Measurements from ENCODE around the gene TNS3.
"Not testable (repeated sequence)": the region's sequence is repeated elsewhere in the genome, so short reads cannot be mapped to it uniquely, and the experiment has no call there.

Gene TNS3

DNA sequence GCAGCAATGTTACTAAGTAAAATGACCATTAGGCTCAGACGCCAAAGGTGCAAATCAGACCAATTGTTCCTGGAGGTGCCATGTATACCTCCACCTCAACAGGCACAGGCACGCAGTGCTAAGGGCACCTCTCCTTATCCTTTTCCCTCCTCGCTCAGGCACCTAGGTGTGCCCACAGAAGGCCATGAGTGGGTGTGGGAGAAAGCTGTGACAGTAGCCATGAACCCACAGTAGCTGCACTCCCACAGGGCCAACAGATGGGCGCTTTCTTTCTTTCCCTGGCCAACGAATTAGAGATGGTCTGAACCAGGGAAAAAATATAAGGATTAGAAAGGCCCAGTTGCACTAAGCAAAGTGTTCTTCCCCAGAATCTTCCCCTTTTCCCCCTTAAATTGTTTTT, 15.5 kb upstream of the TNS3 start:
- ATAC-seq (replicated peaks; ENCODE audit: extremely low read depth, poor library complexity, severe bottlenecking) (no peak), DNase-seq (ENCODE audit: low spot score in 2 of 2) (no peak)
- Mint-ChIP-seq H3K9me3 (peaks cover 13% of the 10 kb centered on the region), H3K27ac (ENCODE audit: low read depth) (no peak overlapping the region), H3K4me3 (no peak overlapping the region), H3K4me1 (no peaks in the 10 kb centered on the region), H3K27me3 (peaks cover 6% of the 10 kb centered on the region), H3K36me3 (ENCODE audit: insufficient read depth) (no peaks in the 10 kb centered on the region)

DNA sequence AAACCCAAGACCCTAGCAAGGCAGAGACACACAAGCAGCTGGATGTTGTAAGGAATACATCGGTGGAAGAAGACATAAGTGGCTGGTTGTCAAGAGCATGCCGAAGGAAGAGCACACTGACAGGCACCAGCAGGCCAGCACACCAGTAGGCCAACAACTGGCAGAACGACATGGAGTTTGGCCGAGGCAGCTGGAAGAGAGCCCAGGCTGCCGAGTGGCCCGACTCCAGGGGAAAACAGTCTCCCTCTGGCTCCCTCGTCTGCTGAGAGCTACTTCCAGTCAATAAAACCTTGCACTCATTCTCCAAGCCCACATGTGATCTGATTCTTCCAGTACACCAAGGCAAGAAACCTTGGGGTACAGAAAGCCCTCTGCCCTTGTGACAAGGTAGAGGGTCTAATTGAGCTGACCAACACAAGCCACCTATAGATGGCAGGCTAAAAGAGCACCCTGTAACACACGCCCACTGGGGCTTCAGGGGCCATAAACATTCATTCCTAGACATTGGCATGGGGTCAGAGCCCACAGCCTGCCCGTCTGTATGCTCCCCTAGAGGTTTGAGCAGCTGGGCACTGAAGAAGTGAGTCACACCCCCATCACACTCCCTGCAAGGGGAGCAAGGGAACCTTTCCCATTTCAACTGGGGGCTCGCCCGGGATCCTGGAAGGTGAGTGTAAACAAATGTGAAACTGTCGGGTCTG, 14.7 kb upstream of the TNS3 start:
- Mint-ChIP-seq H3K27me3 (peaks cover 6% of the 10 kb centered on the region), H3K9me3 (peaks cover 13% of the 10 kb centered on the region), H3K4me1 (no peaks in the 10 kb centered on the region), H3K36me3 (ENCODE audit: insufficient read depth) (no peaks in the 10 kb centered on the region), H3K27ac (ENCODE audit: low read depth) (no peak overlapping the region), H3K4me3 (no peak overlapping the region)
- no peak for ATAC-seq (replicated peaks; ENCODE audit: extremely low read depth, poor library complexity, severe bottlenecking)
- DNase-seq (ENCODE audit: low spot score in 2 of 2): no peak

DNA sequence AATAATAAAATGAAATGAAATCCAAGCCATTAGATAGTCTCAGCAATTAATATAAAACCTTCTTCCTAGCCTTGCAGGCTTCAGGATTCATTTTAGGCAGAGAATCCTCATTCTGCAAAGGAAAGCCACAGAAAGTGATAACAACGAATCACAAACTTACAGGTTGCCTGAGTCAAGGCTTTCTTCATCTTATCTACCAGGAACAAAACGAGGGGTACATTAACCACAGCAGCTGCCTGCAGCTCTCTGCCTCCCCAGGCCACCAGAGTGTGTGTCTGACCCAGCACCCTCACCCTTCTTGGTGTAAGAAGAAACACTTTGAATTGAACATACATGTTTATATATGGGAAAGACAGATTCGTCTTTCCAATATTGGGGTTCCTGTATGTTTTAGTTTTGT, 12.5 kb upstream of the TNS3 start:
- ATAC-seq (replicated peaks; ENCODE audit: extremely low read depth, poor library complexity, severe bottlenecking) (no peak), DNase-seq (ENCODE audit: low spot score in 2 of 2) (no peak)
- Mint-ChIP-seq H3K27me3 (no peaks in the 10 kb centered on the region), H3K9me3 (peaks cover 13% of the 10 kb centered on the region), H3K36me3 (ENCODE audit: insufficient read depth) (no peaks in the 10 kb centered on the region), H3K27ac (ENCODE audit: low read depth) (no peak overlapping the region), H3K4me3 (no peak overlapping the region), H3K4me1 (no peaks in the 10 kb centered on the region)

DNA sequence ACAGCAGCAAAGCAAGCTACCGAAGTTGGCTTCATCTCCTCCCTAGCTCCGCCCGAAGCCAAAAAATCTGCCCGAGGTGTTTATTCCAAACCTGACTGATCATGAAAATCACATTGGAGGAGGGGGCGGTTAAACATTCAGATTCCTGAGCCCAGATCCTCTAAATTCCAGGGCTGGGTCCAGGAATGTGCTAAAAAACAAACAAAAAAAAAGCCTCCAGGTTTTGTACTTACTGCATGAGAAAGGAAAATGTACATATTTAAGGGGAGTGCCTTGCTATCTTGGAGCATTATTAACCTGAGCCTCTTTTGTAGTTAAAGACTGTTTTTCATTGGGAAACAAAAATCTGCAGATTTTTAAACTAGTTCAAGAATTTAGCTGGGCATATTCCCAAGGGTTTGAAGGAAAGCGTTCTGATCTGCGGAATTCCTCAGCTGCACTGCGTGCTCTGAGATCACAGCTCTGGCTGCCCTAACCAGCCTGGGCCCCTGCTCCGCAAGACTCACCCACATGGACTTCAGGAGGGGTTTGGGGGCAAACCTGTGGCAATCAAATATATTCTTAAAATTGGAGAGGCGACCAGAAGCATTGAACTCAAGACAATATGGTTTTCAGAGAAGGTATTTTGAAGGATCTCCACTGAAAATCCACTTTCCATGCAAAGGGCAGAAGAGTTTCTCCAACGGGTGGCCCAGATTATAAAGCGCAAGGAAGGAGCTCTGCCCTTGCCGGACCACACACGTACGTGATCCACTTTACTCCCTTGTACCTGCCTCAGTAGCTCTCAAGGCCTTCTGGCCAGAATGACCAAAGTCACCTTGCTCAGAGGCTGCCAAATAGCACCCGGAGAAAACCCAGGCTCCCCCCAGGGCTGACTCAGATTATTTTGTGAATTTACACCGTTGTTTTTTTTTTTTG, 10.0 kb upstream of the TNS3 start:
- Mint-ChIP-seq H3K9me3 (peaks cover under 1% of the 10 kb centered on the region), H3K4me1 (no peaks in the 10 kb centered on the region), H3K27me3 (no peaks in the 10 kb centered on the region), H3K4me3 (no peak overlapping the region), H3K36me3 (ENCODE audit: insufficient read depth) (no peaks in the 10 kb centered on the region), H3K27ac (ENCODE audit: low read depth) (no peak overlapping the region)
- DNase-seq (ENCODE audit: low spot score in 2 of 2): no peak
- ATAC-seq (replicated peaks; ENCODE audit: extremely low read depth, poor library complexity, severe bottlenecking): no peak

DNA sequence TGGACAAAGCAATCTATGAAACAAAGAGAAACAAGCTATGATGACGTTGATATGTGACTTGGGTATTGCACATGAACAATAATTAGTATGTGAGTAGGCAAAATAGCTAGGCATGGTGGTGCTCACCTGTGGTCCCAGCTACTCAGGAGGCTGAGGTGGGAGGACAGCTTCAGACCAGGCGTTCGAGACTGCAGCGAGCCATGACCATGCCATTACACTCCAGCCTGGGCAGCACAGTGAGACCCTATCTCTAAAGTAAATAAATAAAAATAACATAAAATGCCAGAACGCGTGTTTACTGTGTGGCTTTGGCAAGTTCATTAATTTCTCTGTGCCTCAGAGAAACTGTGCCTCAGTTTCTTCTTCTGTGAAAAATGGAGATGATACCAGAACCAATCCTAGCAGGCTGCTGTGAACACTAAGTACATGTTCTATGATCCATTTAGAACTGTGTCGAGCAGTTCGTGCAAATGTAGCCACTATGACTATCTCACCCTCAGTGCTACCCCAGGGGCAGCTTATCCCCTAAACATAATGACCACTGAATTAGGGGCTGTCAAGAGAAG, 9.3 kb upstream of the TNS3 start:
- Mint-ChIP-seq H3K4me3 (no peak overlapping the region), H3K27ac (ENCODE audit: low read depth) (no peak overlapping the region), H3K9me3 (no peaks in the 10 kb centered on the region), H3K4me1 (no peaks in the 10 kb centered on the region), H3K36me3 (ENCODE audit: insufficient read depth) (no peaks in the 10 kb centered on the region), H3K27me3 (no peaks in the 10 kb centered on the region)
- ATAC-seq (replicated peaks; ENCODE audit: extremely low read depth, poor library complexity, severe bottlenecking) (no peak), DNase-seq (ENCODE audit: low spot score in 2 of 2) (no peak)

DNA sequence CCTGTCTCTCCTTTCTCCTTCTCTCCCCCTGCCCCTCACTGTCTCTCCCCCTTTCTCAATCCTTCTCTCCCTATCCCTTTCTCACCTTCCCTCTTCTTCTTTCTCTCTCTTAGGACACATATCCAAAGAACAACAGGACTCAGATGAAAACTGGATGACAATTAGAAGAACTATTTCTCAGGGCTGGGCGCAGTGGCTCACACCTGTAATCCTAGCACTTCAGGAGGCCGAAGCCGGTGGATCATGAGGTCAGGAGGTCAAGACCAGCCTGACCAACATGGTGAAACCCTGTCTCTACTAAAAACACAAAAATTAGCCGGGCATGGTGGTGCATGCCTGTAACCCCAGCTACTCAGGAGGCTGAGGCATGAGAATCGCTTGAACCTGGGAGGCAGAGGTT, 8.3 kb upstream of the TNS3 start:
- not testable (repeated sequence) for H3K27ac Mint-ChIP-seq (ENCODE audit: low read depth); ATAC-seq (replicated peaks; ENCODE audit: extremely low read depth, poor library complexity, severe bottlenecking); H3K4me3 Mint-ChIP-seq; H3K4me1 Mint-ChIP-seq; DNase-seq (ENCODE audit: low spot score in 2 of 2); H3K36me3 Mint-ChIP-seq (ENCODE audit: insufficient read depth); H3K27me3 Mint-ChIP-seq; H3K9me3 Mint-ChIP-seq

DNA sequence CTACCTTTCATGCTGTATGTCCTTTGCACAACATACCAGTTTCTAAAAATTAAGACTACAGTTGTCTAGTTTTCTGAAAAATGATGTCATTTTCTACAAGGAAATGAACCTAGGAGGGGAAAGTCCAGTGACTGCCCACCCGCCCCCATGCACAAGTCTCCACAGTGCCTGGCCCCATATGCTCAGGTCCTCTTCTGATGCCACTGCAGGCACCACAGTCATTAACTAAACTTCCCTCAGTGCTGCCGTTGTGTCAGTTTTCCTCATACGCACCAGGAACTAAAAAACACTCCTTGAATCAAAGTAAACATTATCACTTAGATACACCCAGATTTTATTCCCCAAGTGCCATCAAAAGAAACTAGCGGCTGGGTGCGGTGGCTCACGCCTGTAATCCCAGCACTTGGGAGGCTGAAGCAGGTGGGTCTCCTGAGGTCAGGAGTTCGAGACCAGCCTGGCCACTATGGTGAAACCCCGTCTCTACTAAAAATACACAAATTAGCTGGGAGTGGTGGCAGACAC, 6.9 kb upstream of the TNS3 start:
- no peak for DNase-seq (ENCODE audit: low spot score in 2 of 2)
- Mint-ChIP-seq H3K27me3 (peaks cover under 1% of the 10 kb centered on the region), H3K27ac (ENCODE audit: low read depth) (no peak overlapping the region), H3K9me3 (no peaks in the 10 kb centered on the region), H3K4me1 (no peaks in the 10 kb centered on the region), H3K36me3 (ENCODE audit: insufficient read depth) (no peaks in the 10 kb centered on the region), H3K4me3 (no peak overlapping the region)
- ATAC-seq (replicated peaks; ENCODE audit: extremely low read depth, poor library complexity, severe bottlenecking): no peak

DNA sequence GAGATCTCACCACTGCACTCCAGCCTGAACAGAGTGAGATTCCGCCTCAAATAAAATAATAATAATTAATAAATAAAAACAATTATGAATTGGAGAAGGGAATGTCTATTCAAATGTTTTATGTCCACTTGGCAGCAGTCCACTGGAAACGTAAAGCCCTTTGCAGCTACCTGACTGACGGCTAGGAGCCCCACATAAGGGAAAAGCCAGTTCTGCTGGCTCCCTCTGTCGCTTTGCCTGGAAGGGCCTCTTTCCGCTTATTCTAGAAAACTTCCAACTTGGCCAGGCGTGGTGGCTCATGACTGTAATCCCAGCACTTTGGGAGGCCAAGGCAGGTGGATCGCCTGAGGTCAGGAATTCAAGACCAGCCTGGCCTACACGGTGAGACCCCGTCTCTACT, 6.1 kb upstream of the TNS3 start:
- Mint-ChIP-seq H3K4me3 (no peak overlapping the region), H3K9me3 (no peaks in the 10 kb centered on the region), H3K27ac (ENCODE audit: low read depth) (no peak overlapping the region), H3K27me3 (peaks cover 8% of the 10 kb centered on the region), H3K4me1 (no peaks in the 10 kb centered on the region), H3K36me3 (ENCODE audit: insufficient read depth) (no peaks in the 10 kb centered on the region)
- ATAC-seq (replicated peaks; ENCODE audit: extremely low read depth, poor library complexity, severe bottlenecking): no peak
- no peak for DNase-seq (ENCODE audit: low spot score in 2 of 2)

DNA sequence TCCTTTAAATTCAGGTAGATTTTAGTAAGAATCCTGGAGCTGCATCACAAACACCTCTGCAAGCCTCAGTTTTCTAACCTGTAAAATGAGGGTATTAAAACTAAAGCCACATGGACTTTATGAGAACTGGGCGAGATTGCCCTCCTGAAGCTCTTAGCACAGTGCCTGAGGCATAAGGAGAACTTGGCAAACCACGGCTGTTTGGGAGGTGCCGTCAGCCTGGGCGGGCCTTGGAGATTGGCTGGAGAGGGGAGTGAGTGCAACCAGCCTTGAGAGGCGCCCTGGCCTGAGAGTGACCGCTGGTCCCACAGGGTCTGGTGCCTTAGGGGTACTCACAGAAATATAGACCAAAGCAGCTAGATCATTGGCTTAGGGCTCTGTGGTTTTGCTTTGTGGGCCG, 5.4 kb upstream of the TNS3 start:
- no peak overlapping the region for H3K27ac Mint-ChIP-seq (ENCODE audit: low read depth)
- peak; percentile 28 for ATAC-seq (replicated peaks; ENCODE audit: extremely low read depth, poor library complexity, severe bottlenecking)
- H3K4me3 Mint-ChIP-seq: no peak overlapping the region
- H3K9me3 Mint-ChIP-seq: no peaks in the 10 kb centered on the region
- no peak for DNase-seq (ENCODE audit: low spot score in 2 of 2)
- no peaks in the 10 kb centered on the region for H3K4me1 Mint-ChIP-seq
- H3K27me3 Mint-ChIP-seq: peaks cover 15% of the 10 kb centered on the region
- H3K36me3 Mint-ChIP-seq (ENCODE audit: insufficient read depth): no peaks in the 10 kb centered on the region

DNA sequence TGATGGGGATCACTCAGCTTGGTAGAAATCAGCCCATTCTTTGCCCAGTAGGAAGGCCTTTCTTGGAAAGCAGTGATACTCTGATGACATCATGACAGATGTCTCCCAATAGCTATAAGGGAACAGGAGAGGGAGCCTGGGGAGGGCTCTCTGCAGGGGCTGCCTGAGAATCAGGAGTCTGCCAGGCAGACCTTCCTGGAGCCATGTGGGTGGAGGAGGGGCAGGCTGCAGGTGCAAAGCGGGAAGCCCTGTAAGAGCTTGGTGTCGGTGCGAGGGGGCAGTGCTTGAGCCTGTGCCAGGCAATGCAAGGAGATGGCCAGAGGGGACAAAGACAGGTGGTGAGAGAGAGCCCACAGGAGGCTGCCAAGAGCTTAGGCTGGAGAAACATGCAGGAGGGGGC, 5.0 kb upstream of the TNS3 start:
- no peak overlapping the region for H3K4me3 Mint-ChIP-seq
- no peak for DNase-seq (ENCODE audit: low spot score in 2 of 2)
- no peaks in the 10 kb centered on the region for H3K9me3 Mint-ChIP-seq
- no peaks in the 10 kb centered on the region for H3K36me3 Mint-ChIP-seq (ENCODE audit: insufficient read depth)
- no peak for ATAC-seq (replicated peaks; ENCODE audit: extremely low read depth, poor library complexity, severe bottlenecking)
- H3K27ac Mint-ChIP-seq (ENCODE audit: low read depth): no peak overlapping the region
- no peaks in the 10 kb centered on the region for H3K4me1 Mint-ChIP-seq
- H3K27me3 Mint-ChIP-seq: peaks cover 18% of the 10 kb centered on the region

DNA sequence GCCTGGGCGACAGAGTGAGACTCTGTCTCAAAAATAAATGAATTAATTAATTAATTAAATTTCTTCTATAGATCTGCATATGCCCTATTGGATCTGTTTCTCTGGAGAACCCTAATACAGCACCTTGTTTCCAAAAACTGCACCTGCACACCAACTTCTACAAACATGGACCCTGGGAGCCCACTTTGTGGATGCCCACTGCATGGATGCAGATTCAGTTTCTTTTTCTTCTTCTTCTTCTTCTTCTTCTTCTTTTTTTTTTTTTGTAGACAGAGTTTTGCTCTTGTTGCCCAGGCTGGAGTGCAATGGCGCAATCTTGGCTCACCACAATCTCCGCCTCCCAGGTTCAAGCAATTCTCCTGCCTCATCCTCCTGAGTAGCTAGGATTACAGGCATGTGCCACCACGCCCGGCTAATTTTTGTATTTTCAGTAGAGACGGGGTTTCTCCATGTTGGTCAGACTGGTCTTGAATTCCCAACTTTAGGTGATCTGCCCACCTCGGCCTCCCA, 4.3 kb upstream of the TNS3 start:
- H3K27me3 Mint-ChIP-seq: peaks cover 18% of the 10 kb centered on the region
- not testable (repeated sequence) for H3K9me3 Mint-ChIP-seq; DNase-seq (ENCODE audit: low spot score in 2 of 2); H3K4me3 Mint-ChIP-seq; H3K4me1 Mint-ChIP-seq; H3K27ac Mint-ChIP-seq (ENCODE audit: low read depth); H3K36me3 Mint-ChIP-seq (ENCODE audit: insufficient read depth); ATAC-seq (replicated peaks; ENCODE audit: extremely low read depth, poor library complexity, severe bottlenecking)

DNA sequence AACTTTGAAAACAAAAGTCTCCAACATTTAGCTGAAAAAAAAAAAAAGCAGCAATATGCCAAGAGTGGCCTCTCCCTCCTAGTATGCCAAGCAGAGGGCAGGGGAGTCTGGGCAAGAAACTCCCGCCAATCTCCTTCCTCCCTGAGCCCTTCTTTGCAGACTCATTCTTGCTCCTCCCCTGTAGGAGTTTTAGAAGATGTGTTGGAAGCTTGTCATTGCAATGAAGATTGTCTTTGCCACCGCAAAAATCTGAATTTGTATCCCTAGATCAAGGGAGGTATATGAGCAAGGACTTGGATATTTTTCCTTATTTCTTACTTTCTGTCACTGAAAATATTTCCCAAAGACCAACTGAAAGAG, 2.6 kb upstream of the TNS3 start:
- H3K4me1 Mint-ChIP-seq: no peaks in the 10 kb centered on the region
- H3K4me3 Mint-ChIP-seq: no peak overlapping the region
- H3K36me3 Mint-ChIP-seq (ENCODE audit: insufficient read depth): peaks cover 2% of the 10 kb centered on the region
- no peak for DNase-seq (ENCODE audit: low spot score in 2 of 2)
- ATAC-seq (replicated peaks; ENCODE audit: extremely low read depth, poor library complexity, severe bottlenecking): no peak
- H3K27ac Mint-ChIP-seq (ENCODE audit: low read depth): no peak overlapping the region
- H3K9me3 Mint-ChIP-seq: no peaks in the 10 kb centered on the region
- H3K27me3 Mint-ChIP-seq: peaks cover 28% of the 10 kb centered on the region

Data from central memory CD8-positive, alpha-beta T cell (primary cell).